NCI-H82 treated with DMSO at 0.1 percent for 48 hours (cell line): ENCODE data around the gene ARSG.

Source experiments
- DNase-seq: peaks from one replicate; lab custom pipeline; 2025; ENCODE audit not compliant: unreplicated experiment; lab: John Stamatoyannopoulos, UW

ARSG gene

GRCh38 chr17:68463211-68464019 lies 172.1 kb downstream of the ARSG start:
- DNase-seq, result no peak

- no peak for DNase-seq
Measured at GRCh38 chr17:68468334-68468733, 177.0 kb downstream of the ARSG start.

DNA sequence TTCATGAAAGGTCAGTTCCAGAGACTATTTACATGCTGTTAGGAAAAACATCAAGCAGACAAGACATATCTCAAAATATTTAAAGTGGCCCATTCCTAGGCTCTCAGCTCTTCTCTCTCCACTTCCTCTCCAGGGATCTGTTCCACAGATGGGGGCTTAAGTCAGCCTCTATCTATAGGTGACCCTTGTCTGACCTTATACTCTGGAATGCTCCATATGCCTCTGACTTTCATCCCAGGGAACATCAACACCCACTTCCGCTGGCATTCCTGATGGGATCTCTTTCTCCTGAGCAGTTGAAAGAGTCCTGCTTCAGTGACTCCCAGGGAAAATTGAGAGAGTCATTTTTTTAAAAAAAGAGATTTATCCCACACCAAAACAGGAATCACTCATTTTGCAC lies 177.5 kb downstream of the ARSG start:
- DNase-seq, result peak; percentile 14
